ENCODE results near the gene PRKCD.
A peak's percentile ranks its signal among the peaks of the same experiment; 100 is the strongest.

Gene PRKCD

GRCh38 chr3:53156368-53156834, 4.6 kb upstream of the PRKCD start:
- Mint-ChIP-seq H3K4me1 (peaks cover 23 to 30% of the 10 kb centered on the region in 2 donors), H3K27me3 (peaks cover 29 to 37% of the 10 kb centered on the region in 2 donors), H3K9me3 (no peaks in the 10 kb centered on the region), H3K36me3 (peaks cover under 1 to 2% of the 10 kb centered on the region in 2 donors), H3K4me3 (peak overlapping the region in 1 of 2 donors; percentile 43), H3K27ac (no peak overlapping the region)
- DNase-seq (no peak), ATAC-seq (replicated peaks) (no peak)

DNA sequence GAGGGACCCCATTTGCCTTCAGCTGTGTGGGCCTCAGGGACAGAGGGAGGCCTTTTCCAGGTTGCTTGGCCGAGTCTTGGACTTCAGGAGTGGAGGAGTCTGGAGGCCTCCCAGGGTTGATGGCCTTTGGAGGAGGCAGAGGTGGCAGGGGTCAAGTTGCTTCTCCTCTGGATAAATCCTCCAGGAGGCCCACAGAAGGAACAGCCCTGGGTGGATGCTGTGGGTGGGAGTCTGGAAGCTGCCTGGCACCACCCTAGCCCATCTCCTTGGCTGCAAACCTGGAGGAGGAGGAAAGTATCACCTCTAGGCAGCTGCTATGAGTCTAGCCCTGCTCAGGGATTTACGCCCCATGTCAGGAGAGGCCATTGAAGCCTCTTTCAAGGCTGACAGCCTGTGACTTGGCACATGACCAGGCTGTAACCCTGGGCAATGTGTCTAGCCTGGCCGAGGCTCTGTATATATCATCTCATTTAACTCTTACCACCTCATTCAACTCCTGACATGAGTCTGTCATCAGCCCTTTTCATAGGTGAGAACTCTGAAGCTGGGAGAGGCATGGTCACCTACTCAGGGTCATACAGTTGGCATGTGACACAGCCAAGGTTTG, 2.9 kb upstream of the PRKCD start:
- Mint-ChIP-seq H3K27me3 (peaks cover 27 to 37% of the 10 kb centered on the region in 2 donors), H3K4me3 (no peak overlapping the region), H3K36me3 (peaks cover 10 to 16% of the 10 kb centered on the region in 2 donors), H3K4me1 (peaks cover 32 to 40% of the 10 kb centered on the region in 2 donors), H3K9me3 (no peaks in the 10 kb centered on the region), H3K27ac (no peak overlapping the region)
- DNase-seq (no peak), ATAC-seq (replicated peaks) (no peak)

DNA sequence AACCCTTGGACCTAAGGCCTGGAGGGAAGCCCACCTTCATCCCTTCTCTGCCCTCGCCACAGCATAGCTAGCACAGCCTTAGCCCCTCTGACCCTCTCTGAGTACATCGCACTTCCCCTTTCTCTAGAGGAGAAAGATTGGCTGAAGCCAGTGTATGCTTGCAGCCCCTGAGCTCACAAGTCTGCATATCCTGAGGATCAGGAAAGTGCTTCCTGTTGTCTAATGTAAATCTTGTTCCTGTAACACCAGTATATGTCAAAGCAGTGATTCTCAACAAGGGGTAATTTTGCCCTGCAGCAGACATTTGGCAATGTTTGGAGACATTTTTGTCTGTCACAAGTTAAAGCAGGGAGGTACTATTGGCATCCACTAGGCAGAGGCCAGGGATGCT, 2.2 kb upstream of the PRKCD start:
- peaks cover 10 to 18% of the 10 kb centered on the region in 2 donors for H3K36me3 Mint-ChIP-seq
- no peaks in the 10 kb centered on the region for H3K9me3 Mint-ChIP-seq
- peaks cover 20 to 32% of the 10 kb centered on the region in 2 donors for H3K27me3 Mint-ChIP-seq
- no peak overlapping the region for H3K4me3 Mint-ChIP-seq
- ATAC-seq (replicated peaks) (no peak), DNase-seq (no peak)
- H3K27ac Mint-ChIP-seq, result peak overlapping the region; percentile 0
- H3K4me1 Mint-ChIP-seq, result peaks cover 37 to 47% of the 10 kb centered on the region in 2 donors

GRCh38 chr3:53159156-53160060, 1.6 kb upstream of the PRKCD start:
- H3K27me3 Mint-ChIP-seq, result peaks cover 16 to 29% of the 10 kb centered on the region in 2 donors
- H3K27ac Mint-ChIP-seq, result peak overlapping the region; percentile 0
- H3K4me3 Mint-ChIP-seq, result peak overlapping the region in 1 of 2 donors; percentile 92

DNA sequence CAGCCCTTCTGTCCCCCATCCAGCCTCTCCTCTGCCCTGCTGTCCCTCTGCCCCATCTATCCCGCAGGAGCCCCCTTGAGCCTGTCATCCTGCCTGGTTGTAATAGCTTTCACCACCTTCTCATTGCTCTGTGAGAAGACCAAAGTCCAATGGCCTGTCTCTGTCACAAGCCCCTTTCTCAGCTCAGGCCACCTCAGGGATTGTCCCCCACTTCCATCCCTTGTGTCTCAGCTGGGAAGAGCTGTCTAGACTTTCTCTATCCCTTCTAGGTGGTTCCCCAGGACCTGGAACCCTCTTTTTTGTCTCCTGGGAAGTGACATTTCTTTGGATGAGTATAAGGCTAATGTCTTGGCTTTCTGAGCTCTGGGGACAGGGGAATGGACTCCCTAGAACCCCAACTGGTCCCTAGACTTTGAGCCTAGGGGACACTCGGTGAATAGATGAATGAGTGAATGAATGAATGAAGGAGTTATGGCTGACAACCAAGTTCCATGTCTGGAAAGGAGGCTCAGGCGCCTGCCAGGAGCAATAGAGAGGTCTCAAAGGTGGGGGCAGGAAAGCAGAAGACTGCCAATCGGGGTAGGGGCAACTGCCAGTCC, 849 bp upstream of the PRKCD start:
- H3K4me3 Mint-ChIP-seq, result peak overlapping the region; percentile 92
- no peak for DNase-seq
- H3K9me3 Mint-ChIP-seq, result no peaks in the 10 kb centered on the region
- H3K4me1 Mint-ChIP-seq, result peaks cover 40 to 58% of the 10 kb centered on the region in 2 donors
- peaks cover 9 to 19% of the 10 kb centered on the region in 2 donors for H3K36me3 Mint-ChIP-seq
- H3K27me3 Mint-ChIP-seq, result peaks cover 12 to 22% of the 10 kb centered on the region in 2 donors
- ATAC-seq (replicated peaks), result no peak
- H3K27ac Mint-ChIP-seq, result peak overlapping the region; percentile 96

More at GRCh38 chr3:53159156-53160060, 1.6 kb upstream of the PRKCD start:
- Mint-ChIP-seq H3K4me1 (peaks cover 38 to 50% of the 10 kb centered on the region in 2 donors), H3K36me3 (peaks cover 10 to 18% of the 10 kb centered on the region in 2 donors), H3K9me3 (no peaks in the 10 kb centered on the region)
- DNase-seq, result no peak
- ATAC-seq (replicated peaks), result no peak

DNA sequence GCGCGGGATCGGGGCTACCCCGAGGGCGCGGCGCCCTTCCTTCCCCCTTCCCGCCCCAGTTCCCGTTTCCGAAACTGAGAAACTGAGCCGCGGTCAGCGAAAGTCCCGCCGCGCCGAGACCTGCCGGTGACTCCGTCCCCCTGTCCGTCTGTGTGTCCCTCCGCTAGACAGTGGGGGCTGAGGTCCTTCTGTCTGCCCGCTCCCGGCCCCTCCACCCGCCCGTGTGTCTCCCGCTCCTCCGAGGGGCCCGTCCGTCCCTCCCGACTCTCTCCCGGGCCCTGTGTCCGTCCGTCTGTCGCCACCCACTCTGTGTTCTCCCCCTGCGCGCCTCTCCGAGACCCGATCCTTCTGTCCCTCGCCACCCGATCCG, 426 bp downstream of the PRKCD start:
- ATAC-seq (replicated peaks) (peak; percentile 2 to 6), DNase-seq (no peak)
- H3K9me3 Mint-ChIP-seq, result no peaks in the 10 kb centered on the region
- H3K27me3 Mint-ChIP-seq, result peaks cover 0 to 14% of the 10 kb centered on the region in 2 donors
- H3K4me1 Mint-ChIP-seq, result peaks cover 49 to 71% of the 10 kb centered on the region in 2 donors
- H3K36me3 Mint-ChIP-seq, result peaks cover 13 to 24% of the 10 kb centered on the region in 2 donors
- H3K4me3 Mint-ChIP-seq, result peak overlapping the region; percentile 92 to 99
- peak overlapping the region; percentile 97 for H3K27ac Mint-ChIP-seq

- peak; percentile 81 for DNase-seq
Measured at GRCh38 chr3:53161820-53162671, 1.0 kb downstream of the PRKCD start.

DNA sequence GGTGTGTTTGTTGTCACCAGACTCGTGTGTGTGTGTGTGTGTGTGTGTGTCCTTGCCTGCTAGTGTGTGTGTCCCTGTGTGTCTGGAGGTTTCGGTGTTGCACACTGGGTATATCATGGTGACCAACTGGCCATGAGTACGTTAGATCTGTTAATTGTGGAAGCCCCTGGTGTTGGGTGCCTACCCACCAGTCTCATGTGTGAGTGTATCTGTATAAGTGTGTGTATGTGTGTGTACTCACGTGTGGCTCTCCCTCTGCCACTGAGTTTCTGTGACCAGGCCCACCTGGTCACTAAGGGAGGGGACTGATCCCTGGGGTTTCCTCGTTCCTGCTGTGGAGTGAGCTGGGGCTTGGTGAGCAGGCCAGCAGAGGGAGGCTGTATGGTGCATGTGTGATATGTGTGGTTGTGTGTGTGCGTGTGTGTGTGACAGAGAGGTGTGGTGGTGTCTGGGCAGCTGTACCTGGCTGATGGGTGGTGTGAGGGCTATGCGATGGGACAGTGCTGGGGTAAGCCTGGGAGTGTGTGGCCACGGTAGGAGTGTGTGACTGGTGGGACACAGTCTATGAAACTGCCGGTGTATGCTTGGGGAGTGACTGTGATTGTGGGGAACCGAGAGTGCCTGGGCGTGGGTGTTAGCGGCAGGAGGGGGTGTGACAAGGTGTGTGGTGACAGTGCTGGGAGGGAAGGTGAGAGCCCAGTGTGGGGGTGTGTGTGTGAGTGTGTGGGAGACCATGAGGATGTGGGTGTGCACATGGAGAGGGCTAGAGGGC, 1.8 kb downstream of the PRKCD start:
- Mint-ChIP-seq H3K4me3 (peak overlapping the region; percentile 92 to 99), H3K27me3 (no peaks in the 10 kb centered on the region), H3K9me3 (no peaks in the 10 kb centered on the region), H3K27ac (peak overlapping the region; percentile 97), H3K36me3 (peaks cover 16 to 28% of the 10 kb centered on the region in 2 donors), H3K4me1 (peaks cover 55 to 77% of the 10 kb centered on the region in 2 donors)
- ATAC-seq (replicated peaks) (peak; percentile 29 to 37), DNase-seq (peak; percentile 52)

More at GRCh38 chr3:53161820-53162671, 1.0 kb downstream of the PRKCD start:
- peaks cover 14 to 27% of the 10 kb centered on the region in 2 donors for H3K36me3 Mint-ChIP-seq
- H3K4me1 Mint-ChIP-seq, result peaks cover 53 to 77% of the 10 kb centered on the region in 2 donors
- H3K9me3 Mint-ChIP-seq, result no peaks in the 10 kb centered on the region
- H3K27me3 Mint-ChIP-seq, result peaks cover 0 to 8% of the 10 kb centered on the region in 2 donors
- peak overlapping the region; percentile 97 for H3K27ac Mint-ChIP-seq
- ATAC-seq (replicated peaks), result peak; percentile 57 to 61
- H3K4me3 Mint-ChIP-seq, result peak overlapping the region; percentile 92 to 99

DNA sequence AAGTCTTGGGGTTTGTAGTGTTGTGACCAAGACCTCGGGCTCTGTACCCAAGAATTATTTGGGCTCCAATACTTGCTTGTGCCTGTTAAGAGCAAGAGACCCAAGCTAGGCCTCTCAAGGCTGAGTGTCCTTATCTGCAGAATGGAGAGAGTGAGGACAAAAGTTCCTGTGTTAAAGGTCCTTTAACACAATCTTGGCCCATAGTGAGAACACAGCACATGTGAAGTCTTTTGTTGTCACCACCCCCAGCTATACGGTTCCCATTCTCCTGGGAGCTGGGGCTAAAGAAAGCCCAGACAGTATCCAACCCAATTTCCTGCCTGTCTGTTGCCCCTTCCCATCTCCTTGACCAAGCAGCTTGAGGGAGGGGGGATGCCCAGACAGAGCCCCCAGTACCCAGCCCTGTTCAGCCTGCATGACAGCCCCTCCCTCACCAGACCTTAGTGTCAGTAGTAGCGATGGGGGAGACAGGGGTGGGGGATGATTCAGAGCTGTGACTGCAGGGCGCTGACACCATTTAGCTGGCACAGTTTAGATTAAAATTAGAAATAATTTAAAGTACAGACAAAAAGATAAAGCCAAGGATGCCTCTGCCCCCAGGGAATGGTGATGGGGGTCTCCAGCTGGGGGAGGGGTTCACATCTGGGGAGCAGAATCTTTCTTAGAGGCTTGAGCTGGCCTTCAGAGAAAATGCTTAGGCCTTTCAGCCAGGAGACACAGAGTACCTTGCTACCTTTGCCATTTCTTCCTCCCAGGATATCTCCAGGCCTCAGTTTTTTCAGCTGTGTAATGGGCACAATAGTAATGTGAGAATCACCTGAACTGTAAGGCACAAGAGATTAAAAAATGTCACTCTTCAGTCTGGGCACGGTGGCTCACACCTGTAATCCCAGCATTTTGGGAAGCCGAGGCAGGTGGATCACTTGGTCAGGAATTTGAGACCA, 2.7 kb downstream of the PRKCD start:
- no peaks in the 10 kb centered on the region for H3K9me3 Mint-ChIP-seq

GRCh38 chr3:53164911-53165310, 3.9 kb downstream of the PRKCD start:
- DNase-seq, result no peak
- peaks cover 27 to 41% of the 10 kb centered on the region in 2 donors for H3K36me3 Mint-ChIP-seq
- peaks cover 62 to 83% of the 10 kb centered on the region in 2 donors for H3K4me1 Mint-ChIP-seq
- no peak for ATAC-seq (replicated peaks)
- no peak overlapping the region for H3K27ac Mint-ChIP-seq
- no peaks in the 10 kb centered on the region for H3K27me3 Mint-ChIP-seq
- no peaks in the 10 kb centered on the region for H3K9me3 Mint-ChIP-seq
- no peak overlapping the region for H3K4me3 Mint-ChIP-seq

More for the DNA sequence above, 2.7 kb downstream of the PRKCD start:
- Mint-ChIP-seq H3K27ac (peak overlapping the region; percentile 97), H3K4me1 (peaks cover 57 to 81% of the 10 kb centered on the region in 2 donors), H3K27me3 (no peaks in the 10 kb centered on the region), H3K4me3 (peak overlapping the region; percentile 92 to 99), H3K36me3 (peaks cover 23 to 36% of the 10 kb centered on the region in 2 donors)
- DNase-seq, result no peak
- no peak for ATAC-seq (replicated peaks)

GRCh38 chr3:53166206-53166605, 5.2 kb downstream of the PRKCD start:
- H3K4me1 Mint-ChIP-seq, result peaks cover 67 to 88% of the 10 kb centered on the region in 2 donors
- no peak for DNase-seq
- H3K9me3 Mint-ChIP-seq, result no peaks in the 10 kb centered on the region
- no peak for ATAC-seq (replicated peaks)
- peaks cover 27 to 47% of the 10 kb centered on the region in 2 donors for H3K36me3 Mint-ChIP-seq
- peak overlapping the region; percentile 3 for H3K27ac Mint-ChIP-seq
- H3K27me3 Mint-ChIP-seq, result no peaks in the 10 kb centered on the region
- H3K4me3 Mint-ChIP-seq, result peak overlapping the region in 1 of 2 donors; percentile 23

DNA sequence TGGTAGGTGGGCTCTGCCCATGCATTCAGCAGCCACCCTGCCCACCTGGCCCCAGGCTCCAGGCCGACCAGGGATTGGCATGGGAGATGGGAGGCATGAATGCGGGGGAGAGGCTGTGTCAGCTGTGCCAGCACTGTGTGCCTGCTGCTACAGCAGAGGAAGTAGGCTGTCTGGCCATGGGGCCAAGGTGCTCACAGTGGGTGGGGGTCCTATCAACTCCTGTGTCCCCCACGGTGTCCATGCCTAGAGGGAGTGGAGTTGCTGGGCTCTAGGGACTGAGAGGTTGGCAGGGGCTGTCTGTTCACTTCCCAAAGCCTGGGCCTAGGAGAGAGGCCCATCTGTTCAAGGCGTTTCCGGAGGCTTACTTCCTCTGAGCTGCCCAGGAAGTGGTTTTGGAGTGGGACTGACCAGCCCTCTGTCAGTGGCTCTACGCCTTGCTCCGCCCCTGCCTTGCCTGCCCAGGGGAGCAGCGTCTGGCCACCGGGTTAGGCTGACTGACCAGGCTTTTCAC, 5.8 kb downstream of the PRKCD start:
- H3K4me1 Mint-ChIP-seq, result peaks cover 73 to 95% of the 10 kb centered on the region in 2 donors
- no peak for ATAC-seq (replicated peaks)
- H3K27ac Mint-ChIP-seq, result peak overlapping the region; percentile 43
- H3K9me3 Mint-ChIP-seq, result no peaks in the 10 kb centered on the region
- H3K4me3 Mint-ChIP-seq, result peak overlapping the region; percentile 4 to 23
- H3K36me3 Mint-ChIP-seq, result peaks cover 26 to 42% of the 10 kb centered on the region in 2 donors
- H3K27me3 Mint-ChIP-seq, result no peaks in the 10 kb centered on the region
- DNase-seq, result no peak
